ENCODE data around the gene SETD5.
A peak's percentile ranks its signal among the peaks of the same experiment; 100 is the strongest.

The SETD5 gene

DNA sequence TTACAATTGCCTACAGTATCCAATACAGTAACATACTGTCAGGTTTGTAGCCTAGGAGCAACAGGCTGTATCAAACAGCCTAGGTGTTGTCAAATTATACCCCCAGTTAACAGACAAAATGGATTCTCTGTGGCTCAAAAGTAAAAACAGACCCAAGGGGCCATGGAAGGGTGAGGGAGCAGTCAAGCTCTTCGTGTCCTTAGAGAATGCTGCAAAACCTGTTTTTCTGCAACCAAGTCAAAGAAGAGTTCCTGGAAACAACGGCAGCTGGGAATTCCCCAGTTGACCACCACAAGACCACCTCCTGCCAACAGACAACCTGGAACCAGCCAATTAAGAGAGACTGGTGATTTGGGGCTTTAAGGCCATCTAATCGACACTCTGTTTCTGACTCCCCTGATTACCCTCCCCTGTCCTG is 45.7 kb upstream of the SETD5 start:
- no peaks in the 10 kb centered on the region for H3K27me3 ChIP-seq (ENCODE audit: insufficient read depth, low read length, poor library complexity)
- H3K4me3 ChIP-seq (ENCODE audit: low read depth in 1 of 2, low read length in 2 of 2): no peak overlapping the region
- H3K79me2 ChIP-seq (ENCODE audit: insufficient read depth, low read length): no peaks in the 10 kb centered on the region
- TF ChIP-seq CTCF (IDR thresholded peaks at IDR 0.05; ENCODE audit: borderline replicate concordance, extremely low read depth, low read length, poor library complexity, severe bottlenecking): no peak
- no peak for TF ChIP-seq EZH2 (IDR thresholded peaks at IDR 0.05; ENCODE audit: borderline replicate concordance, low read depth, low read length, severe bottlenecking)
- no peak for ATAC-seq (ENCODE audit: insufficient read depth, low read depth)
- no peaks in the 10 kb centered on the region for H3K9me3 ChIP-seq (ENCODE audit: insufficient read depth, low read length, severe bottlenecking)
- H3K27ac ChIP-seq (ENCODE audit: low read length): no peak overlapping the region
- no peaks in the 10 kb centered on the region for H3K36me3 ChIP-seq (ENCODE audit: insufficient read depth, low read length)
- no peak overlapping the region for H3K9ac ChIP-seq (ENCODE audit: low read depth, low read length)
- H4K20me1 ChIP-seq (ENCODE audit: insufficient read depth, low read length): no peaks in the 10 kb centered on the region
- H3K4me1 ChIP-seq (ENCODE audit: insufficient read depth, low read length): no peaks in the 10 kb centered on the region
- H3K4me2 ChIP-seq (ENCODE audit: insufficient read depth, low read length): no peak overlapping the region
- DNase-seq: no peak
- no peak overlapping the region for H2AFZ ChIP-seq (ENCODE audit: low read depth, low read length)

- H3K36me3 ChIP-seq (ENCODE audit: insufficient read depth, low read length): no peaks in the 10 kb centered on the region
- H3K79me2 ChIP-seq (ENCODE audit: insufficient read depth, low read length): no peaks in the 10 kb centered on the region
- H3K4me3 ChIP-seq (ENCODE audit: low read depth in 1 of 2, low read length in 2 of 2): no peak overlapping the region
- no peak overlapping the region for H3K27ac ChIP-seq (ENCODE audit: low read length)
- H4K20me1 ChIP-seq (ENCODE audit: insufficient read depth, low read length): no peaks in the 10 kb centered on the region
- no peaks in the 10 kb centered on the region for H3K27me3 ChIP-seq (ENCODE audit: insufficient read depth, low read length, poor library complexity)
- H3K4me2 ChIP-seq (ENCODE audit: insufficient read depth, low read length): no peak overlapping the region
- no peak overlapping the region for H3K9ac ChIP-seq (ENCODE audit: low read depth, low read length)
- DNase-seq: peak; percentile 67
- ATAC-seq (ENCODE audit: insufficient read depth, low read depth): peak; percentile 90
- H3K4me1 ChIP-seq (ENCODE audit: insufficient read depth, low read length): no peaks in the 10 kb centered on the region
- H3K9me3 ChIP-seq (ENCODE audit: insufficient read depth, low read length, severe bottlenecking): no peaks in the 10 kb centered on the region
- H2AFZ ChIP-seq (ENCODE audit: low read depth, low read length): peak overlapping the region; percentile 42; the same call in 1 of the 2 replicates
- TF ChIP-seq EZH2 (IDR thresholded peaks at IDR 0.05; ENCODE audit: borderline replicate concordance, low read depth, low read length, severe bottlenecking) (no peak), CTCF (IDR thresholded peaks at IDR 0.05; ENCODE audit: borderline replicate concordance, extremely low read depth, low read length, poor library complexity, severe bottlenecking) (peak; percentile 88)
Observed at GRCh38 chr3:9352917-9353752, 44.3 kb upstream of the SETD5 start.

DNA sequence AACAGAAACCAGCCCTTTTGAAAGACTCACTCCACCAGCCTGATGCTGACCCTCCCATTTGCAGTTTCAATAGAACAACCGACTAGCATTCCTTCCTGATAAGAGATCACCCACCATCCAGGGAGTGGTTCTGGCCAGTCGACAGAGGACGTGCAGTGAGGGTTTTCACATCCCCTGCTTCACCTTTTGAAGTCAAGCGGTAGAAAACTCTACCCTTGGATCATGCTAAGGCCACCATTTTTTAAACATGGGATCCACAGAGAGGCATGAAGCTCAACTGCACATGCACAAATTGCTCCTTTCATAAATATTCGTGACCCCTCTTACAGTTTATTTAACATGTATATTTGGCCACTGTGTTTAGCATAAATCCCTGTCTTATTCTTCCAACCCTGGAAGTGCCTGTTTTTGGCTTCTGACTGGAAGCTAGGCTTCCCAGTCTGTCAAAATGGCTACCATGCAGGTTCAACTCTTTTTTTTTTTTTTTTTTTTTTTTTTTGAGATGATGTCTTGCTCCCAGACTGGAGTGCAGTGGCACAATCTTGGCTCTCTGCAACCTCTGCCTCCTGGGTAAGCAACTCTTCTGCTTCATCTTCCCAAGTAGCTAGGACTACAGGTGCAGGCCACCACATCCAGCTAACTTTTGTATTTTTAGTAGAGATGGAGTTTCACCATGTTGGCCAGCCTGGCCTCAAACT is 35.6 kb upstream of the SETD5 start:
- Histone ChIP-seq H3K4me1 (ENCODE audit: insufficient read depth, low read length) (peaks cover 34% of the 10 kb centered on the region), H3K4me2 (ENCODE audit: insufficient read depth, low read length) (peak overlapping the region; percentile 70), H3K9ac (ENCODE audit: low read depth, low read length) (peak overlapping the region; percentile 95), H2AFZ (ENCODE audit: low read depth, low read length) (peak overlapping the region; percentile 88), H3K27me3 (ENCODE audit: insufficient read depth, low read length, poor library complexity) (no peaks in the 10 kb centered on the region), H3K4me3 (ENCODE audit: low read depth in 1 of 2, low read length in 2 of 2) (peak overlapping the region; percentile 94 to 95; a peak in 3 of 4 replicates), H3K9me3 (ENCODE audit: insufficient read depth, low read length, severe bottlenecking) (no peaks in the 10 kb centered on the region), H3K36me3 (ENCODE audit: insufficient read depth, low read length) (peaks cover 25% of the 10 kb centered on the region), H3K79me2 (ENCODE audit: insufficient read depth, low read length) (peaks cover 41% of the 10 kb centered on the region), H3K27ac (ENCODE audit: low read length) (peak overlapping the region; percentile 99), H4K20me1 (ENCODE audit: insufficient read depth, low read length) (peaks cover 3% of the 10 kb centered on the region; the same call in 1 of the 2 replicates)
- DNase-seq (no peak), ATAC-seq (ENCODE audit: insufficient read depth, low read depth) (no peak)
- no peak for TF ChIP-seq EZH2 (IDR thresholded peaks at IDR 0.05; ENCODE audit: borderline replicate concordance, low read depth, low read length, severe bottlenecking)
- TF ChIP-seq CTCF (IDR thresholded peaks at IDR 0.05; ENCODE audit: borderline replicate concordance, extremely low read depth, low read length, poor library complexity, severe bottlenecking): no peak

All from DND-41 (cell line).